Loucy (cell line): ENCODE results near the gene PLPP1.

Experiments used
- CTCF ChIP-seq: fragments of 200-600 bp; sonication (generic); conservative IDR thresholded peaks from 2 replicates; pipeline ENCODE4 v1.5.1; 2014; ENCODE audit warnings: mild to moderate bottlenecking, antibody characterized with exemption, low read length
- EZH2phosphoT487 ChIP-seq: fragments of 200-600 bp; IDR thresholded peaks from 2 replicates; pipeline ENCODE4 v1.6.1; 2018; ENCODE audit warnings: antibody characterized with exemption, mild to moderate bottlenecking, moderate library complexity, borderline replicate concordance

DNA sequence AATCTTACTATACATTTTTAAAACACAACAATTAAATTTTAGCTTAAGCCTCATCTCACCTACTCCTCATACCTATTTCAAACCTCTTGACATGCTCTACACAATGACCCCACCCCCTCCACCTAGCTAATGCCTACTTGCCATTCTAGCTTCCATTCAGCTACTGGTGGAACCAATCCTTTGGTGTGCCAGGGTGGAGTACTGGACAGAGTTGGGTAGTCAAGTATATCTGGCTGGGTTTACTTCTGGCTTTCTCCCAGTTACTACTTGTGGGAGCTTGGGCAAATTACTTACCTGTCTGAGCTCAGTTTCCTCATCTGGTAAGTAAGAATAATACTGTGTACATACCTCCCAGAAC is 24.3 kb downstream of the PLPP1 start:
- no peak for TF ChIP-seq CTCF
- no peak for TF ChIP-seq EZH2phosphoT487
